IMR-90 (cell line): Measurements from ENCODE around the gene RFX1. TPM values are rescaled to one million over a fixed set of nuclear protein-coding genes. Genes with fewer than 3 reads are reported as not detected.
"Not testable (repeated sequence)": the region's sequence is repeated elsewhere in the genome, so short reads cannot be mapped to it uniquely, and the experiment has no call there.

ENCODE experiments used
- ATAC-seq: fragments of 200-7000 bp; cut with Tn5 transposase; 2 replicates; pipeline ENCODE4 v1.9.1; 2020; ENCODE audit warnings: low read depth, mild to moderate bottlenecking, moderate library complexity
- BruUV-seq: library from RNA; stranded (reverse); fragments of 400-500 nt; replicated peaks from 2 replicates; lab custom pipeline; 2021; lab: Mats Ljungman, UMichigan
- CTCF ChIA-PET: fragments of 300-600 bp; formaldehyde crosslinking; extraction: SDS; loops from one replicate; lab custom pipeline; 2021; ENCODE audit warnings: antibody characterized with exemption; lab: Yijun Ruan, JAX
- POLR2A ChIA-PET: fragments of 300-600 bp; sonication (Branson Sonifier 250); formaldehyde crosslinking; loops from one replicate; lab custom pipeline; 2022; ENCODE audit warnings: antibody characterized with exemption; ENCODE audit not compliant: unreplicated experiment; lab: Charles Lee
- DNase-seq: peaks from one replicate; pipeline ENCODE4 v3.0.0; 2013
- H2AFZ ChIP-seq: replicated peaks from 2 replicates; pipeline ENCODE3; 2013; ENCODE audit warnings: low read length, mild to moderate bottlenecking; ENCODE audit not compliant: poor library complexity
- H2AK5ac ChIP-seq: 2 replicates; pipeline ENCODE4 v1.6.1; 2013; ENCODE audit warnings: low read depth, low read length, inconsistent platforms
- H2AK9ac ChIP-seq: replicated peaks from 2 replicates; pipeline ENCODE3; 2013; ENCODE audit warnings: mild to moderate bottlenecking, low read depth, low read length, moderate library complexity; ENCODE audit not compliant: poor library complexity
- H2BK120ac ChIP-seq: 2 replicates; pipeline ENCODE4 v1.6.1; 2013; ENCODE audit warnings: low read depth, low read length, inconsistent platforms
- H2BK15ac ChIP-seq: 3 replicates; pipeline ENCODE4 v1.6.1; 2013; ENCODE audit warnings: low read depth, low read length, inconsistent platforms
- H2BK20ac ChIP-seq: 2 replicates; pipeline ENCODE4 v1.6.1; 2013; ENCODE audit warnings: low read depth, mild to moderate bottlenecking, inconsistent platforms, low read length, moderate library complexity
- H2BK5ac ChIP-seq: 2 replicates; pipeline ENCODE4 v1.6.1; 2013; ENCODE audit warnings: mild to moderate bottlenecking, low read depth, low read length, inconsistent platforms; ENCODE audit not compliant: poor library complexity, severe bottlenecking
- H3K14ac ChIP-seq: replicated peaks from 2 replicates; pipeline ENCODE4 v1.6.1; 2013; ENCODE audit warnings: low read depth, low read length, inconsistent platforms
- H3K18ac ChIP-seq: 2 replicates; pipeline ENCODE4 v1.6.1; 2013; ENCODE audit warnings: low read depth, low read length, control low read depth
- H3K23ac ChIP-seq: 2 replicates; pipeline ENCODE4 v1.6.1; 2013; ENCODE audit warnings: low read depth, low read length, inconsistent platforms
- H3K27ac ChIP-seq: 2 replicates; pipeline ENCODE4 v1.5.1; 2013; ENCODE audit warnings: mild to moderate bottlenecking, control low read depth, low read length; ENCODE audit not compliant: insufficient read depth
- H3K27me3 ChIP-seq: 2 replicates; pipeline ENCODE4 v1.6.1; 2013; ENCODE audit warnings: low read length; ENCODE audit not compliant: control insufficient read depth, insufficient read depth
- H3K36me3 ChIP-seq: 2 replicates; pipeline ENCODE4 v1.6.1; 2013; ENCODE audit warnings: low read length, mixed read lengths; ENCODE audit not compliant: control insufficient read depth, insufficient read depth
- H3K4ac ChIP-seq: 2 replicates; pipeline ENCODE4 v1.6.1; 2013; ENCODE audit warnings: low read depth, low read length, inconsistent platforms
- H3K4me1 ChIP-seq: 2 replicates; pipeline ENCODE4 v1.6.1; 2013; ENCODE audit warnings: low read length, mixed read lengths; ENCODE audit not compliant: control insufficient read depth, insufficient read depth
- H3K4me2 ChIP-seq: 2 replicates; pipeline ENCODE4 v1.6.1; 2013; ENCODE audit warnings: low read depth, mild to moderate bottlenecking, control low read depth, low read length, moderate library complexity
- H3K4me3 ChIP-seq: 2 replicates; pipeline ENCODE4 v1.5.1; 2013; ENCODE audit warnings: low read depth, mild to moderate bottlenecking, control low read depth, low read length, moderate library complexity; ENCODE audit not compliant: insufficient read depth
- H3K56ac ChIP-seq: 2 replicates; pipeline ENCODE4 v1.6.1; 2013; ENCODE audit warnings: low read length, inconsistent platforms; ENCODE audit not compliant: insufficient read depth; ENCODE audit errors: extremely low read depth
- H3K79me1 ChIP-seq, 2 experiments: 2 replicates each; pipeline ENCODE4 v1.6.1; 2013; ENCODE audit warnings: low read length in 2 of 2, inconsistent platforms in 1 of 2, low read depth in 1 of 2
- H3K9ac ChIP-seq: 2 replicates; pipeline ENCODE4 v1.6.1; 2013; ENCODE audit warnings: low read depth, low read length, control low read depth
- H3K9me1 ChIP-seq: 2 replicates; pipeline ENCODE4 v1.6.1; 2013; ENCODE audit warnings: low read length, inconsistent platforms; ENCODE audit not compliant: insufficient read depth
- H3K9me3 ChIP-seq: 2 replicates; pipeline ENCODE4 v1.6.1; 2013; ENCODE audit warnings: low read length; ENCODE audit not compliant: control insufficient read depth, insufficient read depth
- H4K20me1 ChIP-seq: 2 replicates; pipeline ENCODE4 v1.6.1; 2013; ENCODE audit warnings: low read length, inconsistent platforms; ENCODE audit not compliant: insufficient read depth
- H4K5ac ChIP-seq: 2 replicates; pipeline ENCODE4 v1.6.1; 2013; ENCODE audit warnings: mild to moderate bottlenecking, low read depth, low read length, control low read depth
- H4K8ac ChIP-seq, 2 experiments: 2 replicates each; pipeline ENCODE4 v1.6.1; 2013; ENCODE audit warnings: low read depth in 2 of 2, low read length in 2 of 2, control low read depth in 1 of 2, inconsistent platforms in 1 of 2
- H4K91ac ChIP-seq: 2 replicates; pipeline ENCODE4 v1.6.1; 2013; ENCODE audit warnings: low read depth, low read length, inconsistent platforms; ENCODE audit not compliant: insufficient read depth
- WGBS, 2 experiments: methylation state at CpG; one replicate each; pipeline versions ENCODE4 v1.1.5 to v1.1.7; 2013; ENCODE audit warnings: missing lambda C conversion rate in 2 of 2; ENCODE audit not compliant: insufficient read length in 1 of 2; ENCODE audit errors: extremely low coverage in 2 of 2; 5-methylcytosine and 5-hydroxymethylcytosine counted together
- dilution Hi-C: fragments of 300-500 bp; cut with HindIII; formaldehyde crosslinking; loops from one replicate; pipeline ENCODE4 v1.14.3; 2018; ENCODE audit warnings: low sequenced_read_pairs; ENCODE audit not compliant: unreplicated experiment
- in situ Hi-C: fragments of 300-500 bp; cut with MboI; formaldehyde crosslinking; loops from 3 replicates; pipeline ENCODE4 v1.14.3; 2019; ENCODE audit warnings: low sequenced_read_pairs, inconsistent platforms, mixed read lengths
- intact Hi-C: fragments of 100-400 bp; cut with micrococcal nuclease; formaldehyde crosslinking; loops from 2 replicates; pipeline ENCODE4 v1.10.0; 2022
- polyA plus RNA-seq, 3 experiments: library from polyadenylated mRNA; depleted of rRNA; stranded (reverse); fragments of >200 nt; gene quantifications; 2 replicates each; pipeline ENCODE4 v1.2.3, GENCODE V29; 2012; ENCODE audit warnings: low replicate concordance in 1 of 3
- total RNA-seq: library from RNA; depleted of rRNA; stranded (reverse); fragments of >200 nt; gene quantifications from 2 replicates; pipeline ENCODE4 v1.2.3, GENCODE V29; 2012

RFX1 gene
- total and polyA plus RNA-seq, 2 of the 4 experiments (the other 2 are of a cell fraction), result 0.36 to 3.1 TPM

DNA sequence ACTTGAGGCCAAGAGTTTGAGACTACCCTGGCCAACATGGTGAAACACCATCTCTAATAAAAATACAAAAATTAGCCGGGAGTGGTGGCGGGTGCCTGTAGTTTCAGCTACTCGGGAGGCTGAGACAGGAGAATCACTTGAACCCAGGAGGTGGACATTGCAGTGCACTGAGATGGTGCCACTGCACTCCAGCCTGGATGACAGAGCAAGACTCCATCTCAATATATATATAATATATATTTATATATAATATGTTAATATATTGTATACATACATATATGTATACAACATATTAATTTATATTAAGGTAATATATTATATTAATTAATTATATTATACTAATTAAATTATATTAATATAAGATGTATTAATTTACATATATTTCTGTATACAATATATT lies 13.6 kb upstream of the RFX1 start:
- H3K18ac ChIP-seq, H2AFZ ChIP-seq, H3K4ac ChIP-seq, H3K27ac ChIP-seq, H3K9me3 ChIP-seq, H3K4me1 ChIP-seq, H4K91ac ChIP-seq, H4K20me1 ChIP-seq, H2BK120ac ChIP-seq, H2AK9ac ChIP-seq, BruUV-seq, ATAC-seq, H3K23ac ChIP-seq, H3K9ac ChIP-seq, H4K8ac ChIP-seq, H2AK5ac ChIP-seq, H3K36me3 ChIP-seq, dilution Hi-C loops, H2BK20ac ChIP-seq, H3K56ac ChIP-seq, H3K9me1 ChIP-seq, H3K27me3 ChIP-seq, H4K5ac ChIP-seq, in situ Hi-C loops, DNase-seq, intact Hi-C loops, H3K4me3 ChIP-seq, H2BK15ac ChIP-seq, H3K4me2 ChIP-seq, H3K79me1 ChIP-seq, H2BK5ac ChIP-seq, H3K14ac ChIP-seq: not testable (repeated sequence)
- WGBS, 2 experiments, result no CpG with 5 or more reads among the region's 3 CpGs
- ChIA-PET CTCF (interaction anchor here (1.1 kb wide), 1 partner anchor 24 kb away, joined by 4 read pairs; no protein-coding TSS in a partner anchor), POLR2A (interaction anchor here (0.6 kb wide), 1 partner anchor 578 kb away, joined by 3 read pairs; no protein-coding TSS in a partner anchor)
